Prostate gland (tissue), 2 donors: ENCODE data around the gene IMPA2. TPM values are rescaled to one million over a fixed set of nuclear protein-coding genes. Genes with fewer than 3 reads are reported as not detected.
"Not testable (repeated sequence)": the region's sequence is repeated elsewhere in the genome, so short reads cannot be mapped to it uniquely, and the experiment has no call there.

Experiments used
- DNase-seq: peaks from one replicate; pipeline ENCODE4 v3.0.0-alpha.2; 2019; ENCODE audit warnings: low spot score
- H3K27ac ChIP-seq, 2 donors: fragments of 200-600 bp; sonication (generic); 2 replicates each; pipeline ENCODE4 v1.5.1; 2017 to 2019
- H3K27me3 ChIP-seq: fragments of 200-600 bp; sonication (generic); replicated peaks from 2 replicates; pipeline ENCODE4 v1.5.1; 2019; ENCODE audit not compliant: insufficient read depth
- H3K36me3 ChIP-seq, 2 donors: fragments of 200-600 bp; sonication (generic); 1 replicate in 1 of 2; 2 replicates in 1 of 2; pipeline versions ENCODE4 v1.5.1 to v1.8.1; 2017 to 2019
- H3K4me1 ChIP-seq: fragments of 200-600 bp; sonication (generic); replicated peaks from 2 replicates; pipeline ENCODE4 v1.5.1; 2019
- H3K4me3 ChIP-seq, 2 donors: fragments of 200-600 bp; sonication (generic); 2 replicates each; pipeline ENCODE4 v1.5.1; 2017 to 2019
- H3K9me3 ChIP-seq: fragments of 200-600 bp; sonication (generic); 2 replicates; pipeline ENCODE4 v1.5.1; 2017
- POLR2A ChIP-seq: fragments of 450-650 bp; IDR thresholded peaks from one replicate; pipeline ENCODE4 v1.6.1; 2016; ENCODE audit warnings: antibody characterized with exemption, mild to moderate bottlenecking
- POLR2AphosphoS5 ChIP-seq: sonication (generic); formaldehyde crosslinking; IDR thresholded peaks from one replicate; pipeline ENCODE4 v1.6.1; 2017; ENCODE audit warnings: antibody characterized with exemption
- WGBS: methylation state at CpG from one replicate; pipeline ENCODE4 v1.1.5; 2018; 5-methylcytosine and 5-hydroxymethylcytosine counted together
- intact Hi-C: fragments of 100-400 bp; cut with DNase I; formaldehyde crosslinking; loops from one replicate; pipeline ENCODE4 v1.14.2; 2022
- total RNA-seq, 2 donors: library from RNA; depleted of rRNA; stranded (reverse); fragments of >200 nt; gene quantifications; one replicate each; pipeline ENCODE4 v1.1.0, GENCODE V29; 2016
- TF ChIP-seq, protein P1 (sequence below), 4 experiments: fragments of 200-600 bp in 2 of 4; fragments of 450-650 bp in 2 of 4; sonication (generic) in 2 of 4; IDR thresholded peaks; 1 replicate in 3 of 4; 2 replicates in 1 of 4; pipeline ENCODE4 v1.5.1; 2016 to 2019; ENCODE audit warnings: antibody characterized with exemption in 4 of 4, mild to moderate bottlenecking in 2 of 4, moderate library complexity in 2 of 4

Gene IMPA2
- total RNA-seq, 2 donors from 2014 or later, result 16.6 to 17.9 TPM

DNA sequence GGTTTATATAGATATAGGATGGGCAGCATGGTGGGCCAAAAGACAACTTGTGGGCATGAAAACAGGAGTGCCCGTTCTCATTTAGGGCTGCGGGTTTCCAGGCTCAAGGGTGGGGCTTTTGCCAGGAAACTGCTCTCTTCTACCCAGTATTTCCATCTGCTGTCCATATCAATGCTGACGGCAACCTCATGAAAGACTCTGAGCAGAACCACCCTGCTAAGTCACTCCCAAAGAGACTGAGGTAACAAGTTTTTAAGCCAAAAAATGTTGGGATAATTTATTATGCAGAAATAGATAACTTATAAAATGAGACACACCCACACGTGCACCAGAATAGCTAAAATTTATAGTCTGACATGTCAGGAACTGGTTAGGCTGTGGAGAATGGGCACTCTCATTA is 37.1 kb upstream of the IMPA2 start:
- whole genome bisulfite sequencing, result 79% methylated on average over 4 of the region's 4 CpGs

GRCh38 chr18:11944786-11945185 is 36.5 kb upstream of the IMPA2 start:
- no peaks in the 10 kb centered on the region for H3K27me3 ChIP-seq
- intact Hi-C loops, result loop anchor here (5.0 kb wide), 1 partner anchor 93 kb away; no protein-coding TSS in a partner anchor
- no peak overlapping the region for H3K4me3 ChIP-seq
- H3K36me3 ChIP-seq, result no peaks in the 10 kb centered on the region
- H3K9me3 ChIP-seq, result no peaks in the 10 kb centered on the region
- 83% methylated on average over 5 of the region's 5 CpGs for WGBS
- H3K27ac ChIP-seq, result no peak overlapping the region
- TF ChIP-seq POLR2A, result no peak
- TF ChIP-seq, protein P1, sequence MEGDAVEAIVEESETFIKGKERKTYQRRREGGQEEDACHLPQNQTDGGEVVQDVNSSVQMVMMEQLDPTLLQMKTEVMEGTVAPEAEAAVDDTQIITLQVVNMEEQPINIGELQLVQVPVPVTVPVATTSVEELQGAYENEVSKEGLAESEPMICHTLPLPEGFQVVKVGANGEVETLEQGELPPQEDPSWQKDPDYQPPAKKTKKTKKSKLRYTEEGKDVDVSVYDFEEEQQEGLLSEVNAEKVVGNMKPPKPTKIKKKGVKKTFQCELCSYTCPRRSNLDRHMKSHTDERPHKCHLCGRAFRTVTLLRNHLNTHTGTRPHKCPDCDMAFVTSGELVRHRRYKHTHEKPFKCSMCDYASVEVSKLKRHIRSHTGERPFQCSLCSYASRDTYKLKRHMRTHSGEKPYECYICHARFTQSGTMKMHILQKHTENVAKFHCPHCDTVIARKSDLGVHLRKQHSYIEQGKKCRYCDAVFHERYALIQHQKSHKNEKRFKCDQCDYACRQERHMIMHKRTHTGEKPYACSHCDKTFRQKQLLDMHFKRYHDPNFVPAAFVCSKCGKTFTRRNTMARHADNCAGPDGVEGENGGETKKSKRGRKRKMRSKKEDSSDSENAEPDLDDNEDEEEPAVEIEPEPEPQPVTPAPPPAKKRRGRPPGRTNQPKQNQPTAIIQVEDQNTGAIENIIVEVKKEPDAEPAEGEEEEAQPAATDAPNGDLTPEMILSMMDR (IDR thresholded peaks at IDR 0.05), result no peak
- no peak for TF ChIP-seq POLR2AphosphoS5
- H3K4me1 ChIP-seq, result no peaks in the 10 kb centered on the region
- DNase-seq, result no peak

More for the DNA sequence above, 37.1 kb upstream of the IMPA2 start:
- no peaks in the 10 kb centered on the region for H3K36me3 ChIP-seq
- H3K27ac ChIP-seq, result no peak overlapping the region
- intact Hi-C loops, result loop anchor here (5.0 kb wide), 1 partner anchor 93 kb away; no protein-coding TSS in a partner anchor
- H3K4me3 ChIP-seq, result no peak overlapping the region
- DNase-seq, result no peak
- no peaks in the 10 kb centered on the region for H3K4me1 ChIP-seq
- H3K9me3 ChIP-seq, result no peaks in the 10 kb centered on the region
- TF ChIP-seq, protein P1 (IDR thresholded peaks at IDR 0.05), result no peak
- TF ChIP-seq POLR2AphosphoS5, result no peak
- no peak for TF ChIP-seq POLR2A
- no peaks in the 10 kb centered on the region for H3K27me3 ChIP-seq

- DNase-seq, H3K36me3 ChIP-seq, H3K27me3 ChIP-seq, H3K9me3 ChIP-seq, H3K4me1 ChIP-seq, H3K4me3 ChIP-seq, intact Hi-C loops, H3K27ac ChIP-seq: not testable (repeated sequence)
- WGBS, result 85% methylated on average over 22 of the region's 22 CpGs
Measured at GRCh38 chr18:11945834-11946659, 35.3 kb upstream of the IMPA2 start.

DNA sequence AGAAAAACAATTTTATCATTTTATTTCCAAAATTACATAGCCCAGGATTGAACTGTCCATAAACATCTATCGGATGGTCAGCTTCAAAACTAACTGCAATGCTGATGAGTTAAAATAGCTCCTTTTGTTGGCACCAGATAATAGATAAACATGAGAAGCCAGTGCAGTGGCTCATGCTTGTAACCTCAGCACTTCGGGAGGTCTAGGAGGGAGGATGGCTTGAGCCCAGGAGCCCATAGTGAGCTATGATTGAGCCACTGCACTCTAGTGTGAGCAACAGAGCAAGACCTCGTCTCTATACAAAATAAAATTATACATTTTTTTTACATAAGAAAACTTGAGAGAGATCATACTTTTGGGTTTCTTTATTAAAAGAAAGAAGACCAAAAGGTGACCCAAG is 34.6 kb upstream of the IMPA2 start:
- Histone ChIP-seq H3K27ac (peak overlapping the region; percentile 72 to 80), H3K27me3 (no peaks in the 10 kb centered on the region), H3K36me3 (no peaks in the 10 kb centered on the region), H3K4me3 (peak overlapping the region in 1 of 2 donors; percentile 28), H3K4me1 (no peaks in the 10 kb centered on the region), H3K9me3 (no peaks in the 10 kb centered on the region)
- 28% methylated on average over 3 of the region's 3 CpGs for WGBS
- intact Hi-C loops, result no loop called here
- no peak for DNase-seq
- TF ChIP-seq POLR2AphosphoS5 (no peak), POLR2A (no peak)
- TF ChIP-seq, protein P1 (IDR thresholded peaks at IDR 0.05), result no peak

DNA sequence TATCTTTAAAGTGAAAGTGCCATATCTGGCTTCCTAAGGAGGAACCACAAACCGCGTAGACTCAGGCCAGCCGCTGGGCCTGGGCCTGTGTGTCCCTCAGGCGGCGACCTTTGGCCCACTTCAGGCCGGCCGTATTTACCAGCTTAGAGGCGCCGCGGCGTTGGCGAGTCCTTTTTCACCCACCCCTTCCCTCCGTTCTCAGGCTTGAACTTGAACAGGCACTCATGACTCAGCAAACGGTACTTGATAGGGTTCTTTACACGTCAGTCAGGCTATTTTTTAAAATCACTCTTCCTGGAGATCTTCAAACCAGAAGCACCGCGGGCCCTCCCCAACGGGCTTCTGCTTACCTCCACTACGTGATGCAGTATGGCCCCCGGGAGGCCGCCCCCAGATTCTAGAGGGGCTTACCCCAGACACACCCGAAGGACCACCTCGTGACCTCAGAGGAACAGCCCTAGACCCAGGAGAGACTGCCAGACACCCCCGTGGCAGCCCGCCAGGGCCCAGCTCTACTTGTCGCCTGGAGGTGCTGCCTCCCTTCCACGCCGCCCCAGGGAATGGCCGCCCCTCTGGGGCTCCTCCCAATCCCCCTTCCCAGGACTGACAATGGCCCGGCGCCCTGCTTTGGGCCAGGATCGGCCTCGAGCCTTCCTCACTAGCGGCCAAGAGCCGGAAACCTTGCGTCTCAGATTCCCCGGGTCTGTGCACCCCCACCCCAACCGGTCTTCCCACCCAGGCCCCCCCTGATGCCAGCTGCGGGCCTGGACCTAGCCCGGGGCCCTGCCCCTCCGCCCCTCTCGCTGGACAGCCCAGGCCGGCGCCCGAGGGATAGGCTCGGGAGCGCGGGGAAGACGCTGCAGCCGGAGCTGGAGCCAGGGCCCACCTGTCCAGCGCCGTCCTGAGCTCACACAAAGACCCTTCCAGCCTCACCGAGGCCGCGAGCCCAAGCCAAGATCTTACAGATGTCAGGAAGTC is 33.8 kb upstream of the IMPA2 start:
- H3K4me1 ChIP-seq, result no peaks in the 10 kb centered on the region
- intact Hi-C loops, result loop anchor here (2.0 kb wide), 1 partner anchor 33 kb away; the partner anchor contains the start of gene IMPA2
- no peaks in the 10 kb centered on the region for H3K36me3 ChIP-seq
- H3K27ac ChIP-seq, result peak overlapping the region; percentile 72 to 80
- 7% methylated on average over 54 of the region's 55 CpGs for WGBS
- no peaks in the 10 kb centered on the region for H3K27me3 ChIP-seq
- peak; percentile 83 for DNase-seq
- peak overlapping the region; percentile 25 to 28 for H3K4me3 ChIP-seq
- TF ChIP-seq, protein P1 (IDR thresholded peaks at IDR 0.05), result peak in 1 of 4 experiments; percentile 9
- TF ChIP-seq POLR2AphosphoS5 (peak; percentile 85), POLR2A (peak; percentile 70)
- no peaks in the 10 kb centered on the region for H3K9me3 ChIP-seq
